ENCODE results near the gene CKAP4.

- TF ChIP-seq CHD2 (IDR thresholded peaks at IDR 0.05; ENCODE audit: low read length, partially characterized antibody) (no peak), CTCF (IDR thresholded peaks at IDR 0.05) (no peak), JUNB (IDR thresholded peaks at IDR 0.05) (no peak)
These were observed 36.7 kb upstream of the CKAP4 start for GRCh38 chr12:106284358-106285105.
